Gastrocnemius medialis (tissue), 4 donors: Measurements from ENCODE around the gene LMX1A.

Experiments
- CTCF ChIP-seq, 5 experiments: fragments of 450-650 bp in 3 of 5; fragments of 200-600 bp in 2 of 5; sonication (generic) in 2 of 5; IDR thresholded peaks in 4 of 5; conservative IDR thresholded peaks in 1 of 5; 1 replicate in 4 of 5; 2 replicates in 1 of 5; pipeline ENCODE4 v1.5.1; 2016 to 2019; ENCODE audit warnings: antibody characterized with exemption in 5 of 5, mild to moderate bottlenecking in 3 of 5, moderate library complexity in 3 of 5
- POLR2A ChIP-seq, 2 donors: fragments of 450-650 bp; IDR thresholded peaks; one replicate each; pipeline ENCODE4 v1.6.1; 2017; ENCODE audit warnings: antibody characterized with exemption in 2 of 2, mild to moderate bottlenecking in 2 of 2, moderate library complexity in 2 of 2

GRCh38 chr1:165344736-165345135, 11.8 kb downstream of the LMX1A start:
- no peak for TF ChIP-seq CTCF (IDR thresholded peaks at IDR 0.05 in 4 of 5, conservative IDR thresholded peaks at IDR 0.05 in 1 of 5)
- TF ChIP-seq POLR2A (IDR thresholded peaks at IDR 0.05) = no peak
